ENCODE data around the gene COQ10A.

- no peak for TF ChIP-seq CTCF (IDR thresholded peaks at IDR 0.05; ENCODE audit: low read depth, low read length)
- no peak for TF ChIP-seq MAX (IDR thresholded peaks at IDR 0.05; ENCODE audit: low read depth, low read length)
Observed at GRCh38 chr12:56296295-56296694, 29.6 kb downstream of the COQ10A start.

Measured in NB4 (cell line).